Endodermal cell (in vitro differentiated cells): ENCODE measurements around the gene BRF1. TPM values are rescaled to one million over a fixed set of nuclear protein-coding genes. Genes with fewer than 3 reads are reported as not detected.

Experiments
- DNase-seq: peaks from one replicate; pipeline ENCODE4 v3.0.0-alpha.2; 2017
- H3K27ac ChIP-seq: 2 replicates; pipeline ENCODE4 v1.5.1; 2013; ENCODE audit warnings: mild to moderate bottlenecking, low read depth, low read length, moderate library complexity
- H3K27me3 ChIP-seq: 2 replicates; pipeline ENCODE4 v1.6.1; 2013; ENCODE audit warnings: mild to moderate bottlenecking, low read length, moderate library complexity; ENCODE audit not compliant: insufficient read depth, control insufficient read depth, poor library complexity, severe bottlenecking
- H3K36me3 ChIP-seq: 2 replicates; pipeline ENCODE4 v1.7.0; 2013; ENCODE audit warnings: mild to moderate bottlenecking, low read length, moderate library complexity; ENCODE audit not compliant: control insufficient read depth, insufficient read depth
- H3K4me1 ChIP-seq: one replicate; pipeline ENCODE4 v1.7.0; 2013; ENCODE audit warnings: low read length; ENCODE audit not compliant: control insufficient read depth, insufficient read depth
- H3K4me3 ChIP-seq: 2 replicates; pipeline ENCODE4 v1.5.1; 2013; ENCODE audit warnings: mild to moderate bottlenecking, low read length, moderate library complexity
- H3K9ac ChIP-seq: 2 replicates; pipeline ENCODE4 v1.6.1; 2013; ENCODE audit warnings: mild to moderate bottlenecking, low read length, moderate library complexity; ENCODE audit not compliant: poor library complexity, severe bottlenecking; ENCODE audit errors: extremely low read depth
- H3K9me3 ChIP-seq: 2 replicates; pipeline ENCODE4 v1.6.1; 2013; ENCODE audit warnings: mild to moderate bottlenecking, low read length, moderate library complexity; ENCODE audit not compliant: control insufficient read depth
- H3K27ac Mint-ChIP-seq: 2 replicates; pipeline ENCODE4 v1.8.0; 2020; ENCODE audit warnings: mixed read lengths
- H3K27me3 Mint-ChIP-seq: 2 replicates; pipeline ENCODE4 v1.8.0; 2021; ENCODE audit warnings: mild to moderate bottlenecking, mixed read lengths; ENCODE audit not compliant: insufficient read depth
- H3K36me3 Mint-ChIP-seq: 2 replicates; pipeline ENCODE4 v1.8.0; 2020; ENCODE audit warnings: low read depth, mixed read lengths
- H3K4me1 Mint-ChIP-seq: 2 replicates; pipeline ENCODE4 v1.8.0; 2020; ENCODE audit warnings: mixed read lengths
- H3K4me3 Mint-ChIP-seq: 2 replicates; pipeline ENCODE4 v1.8.0; 2020; ENCODE audit warnings: mild to moderate bottlenecking, moderate library complexity, mixed read lengths
- H3K9me3 Mint-ChIP-seq: 2 replicates; pipeline ENCODE4 v1.8.0; 2020; ENCODE audit warnings: mild to moderate bottlenecking, mixed read lengths
- CTCF ChIP-seq: fragments of 200-600 bp; sonication (generic); conservative IDR thresholded peaks from 2 replicates; pipeline ENCODE4 v1.5.0; 2021; ENCODE audit warnings: antibody characterized with exemption, mild to moderate bottlenecking
- WGBS, 2 experiments: methylation state at CpG; one replicate each; pipeline versions ENCODE4 v1.1.5 to v1.1.7; 2013; ENCODE audit warnings: missing lambda C conversion rate in 2 of 2, mixed read lengths in 1 of 2; ENCODE audit not compliant: insufficient coverage in 1 of 2, insufficient read length in 1 of 2; 5-methylcytosine and 5-hydroxymethylcytosine counted together
- total RNA-seq, 2 donors: library from RNA; stranded (reverse); fragmentation: NEBNext Ultra II Directional in 1 of 2; extraction: Animal tissue kit (Norgen Biotek cat#: 25700) in 1 of 2; gene quantifications; 2 replicates in 1 of 2; 3 replicates in 1 of 2; pipeline ENCODE4 v1.2.1, GENCODE V29; 2021

Gene BRF1
- total RNA-seq, 2 donors from 2014 or later: 37.0 to 44.5 TPM

GRCh38 chr14:105275267-105275946 lies 25.4 kb downstream of the BRF1 start:
- Mint-ChIP-seq H3K4me1 (no peaks in the 10 kb centered on the region), H3K36me3 (peaks cover 2% of the 10 kb centered on the region), H3K27ac (peak overlapping the region; percentile 14), H3K9me3 (no peaks in the 10 kb centered on the region), H3K4me3 (no peak overlapping the region), H3K27me3 (no peaks in the 10 kb centered on the region)
- H3K27me3 ChIP-seq: no peaks in the 10 kb centered on the region
- H3K27ac ChIP-seq: no peak overlapping the region
- no peaks in the 10 kb centered on the region for H3K36me3 ChIP-seq
- DNase-seq: no peak
- no peak for TF ChIP-seq CTCF
- WGBS, 2 experiments: 89 to 100% methylated on average over 9 to 15 of the region's 16 CpGs
- H3K9me3 ChIP-seq: no peaks in the 10 kb centered on the region
- H3K9ac ChIP-seq: no peak overlapping the region
- no peak overlapping the region for H3K4me3 ChIP-seq
- no peaks in the 10 kb centered on the region for H3K4me1 ChIP-seq

GRCh38 chr14:105274637-105275036 lies 26.2 kb downstream of the BRF1 start:
- Histone ChIP-seq H3K4me1 (no peaks in the 10 kb centered on the region), H3K27ac (no peak overlapping the region), H3K4me3 (no peak overlapping the region), H3K9me3 (no peaks in the 10 kb centered on the region), H3K27me3 (no peaks in the 10 kb centered on the region), H3K36me3 (no peaks in the 10 kb centered on the region), H3K9ac (no peak overlapping the region)
- no peak overlapping the region for H3K4me3 Mint-ChIP-seq
- 90 to 91% methylated on average over 4 to 6 of the region's 6 CpGs for WGBS, 2 experiments
- TF ChIP-seq CTCF: no peak
- H3K9me3 Mint-ChIP-seq: no peaks in the 10 kb centered on the region
- no peak for DNase-seq
- H3K27me3 Mint-ChIP-seq: no peaks in the 10 kb centered on the region
- H3K4me1 Mint-ChIP-seq: no peaks in the 10 kb centered on the region
- H3K36me3 Mint-ChIP-seq: no peaks in the 10 kb centered on the region
- no peak overlapping the region for H3K27ac Mint-ChIP-seq

DNA sequence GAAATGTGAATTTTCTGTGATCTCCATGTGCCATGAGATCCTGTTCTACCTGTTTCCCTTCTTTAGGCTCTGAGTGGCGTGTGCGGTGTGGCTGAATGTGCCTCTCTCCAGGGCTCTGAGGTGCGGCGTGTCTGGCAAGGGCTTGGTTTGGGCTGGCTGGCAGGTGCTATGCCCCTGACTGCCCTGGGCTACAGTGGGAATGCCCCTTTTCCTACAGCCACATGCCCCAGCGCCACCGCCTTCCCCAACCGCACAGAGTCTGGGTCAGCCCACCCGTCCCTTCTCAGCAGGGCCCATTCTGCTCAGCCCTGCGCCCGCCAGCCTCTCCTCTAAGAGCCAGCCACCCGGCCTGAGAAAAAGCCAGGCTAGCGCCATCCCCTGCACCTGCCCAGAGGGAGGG lies 27.7 kb downstream of the BRF1 start:
- no peak overlapping the region for H3K27ac Mint-ChIP-seq
- 92 to 96% methylated on average over 12 of the region's 12 CpGs for WGBS, 2 experiments
- H3K4me3 ChIP-seq: no peak overlapping the region
- no peaks in the 10 kb centered on the region for H3K36me3 ChIP-seq
- H3K27me3 Mint-ChIP-seq: no peaks in the 10 kb centered on the region
- H3K4me3 Mint-ChIP-seq: no peak overlapping the region
- no peaks in the 10 kb centered on the region for H3K4me1 Mint-ChIP-seq
- DNase-seq: no peak
- no peaks in the 10 kb centered on the region for H3K9me3 ChIP-seq
- H3K27me3 ChIP-seq: no peaks in the 10 kb centered on the region
- H3K9ac ChIP-seq: no peak overlapping the region
- no peaks in the 10 kb centered on the region for H3K4me1 ChIP-seq
- no peak overlapping the region for H3K27ac ChIP-seq
- no peak for TF ChIP-seq CTCF
- H3K36me3 Mint-ChIP-seq: no peaks in the 10 kb centered on the region
- no peaks in the 10 kb centered on the region for H3K9me3 Mint-ChIP-seq
